Neural cell (in vitro differentiated cells): ENCODE measurements around the gene SFI1. TPM values are rescaled to one million over a fixed set of nuclear protein-coding genes. Genes with fewer than 3 reads are reported as not detected.

Source experiments
- H2AFZ ChIP-seq: fragments of 200-600, 300-800 bp; sonication (generic), shearing (Covaris generic); 2 replicates; pipeline ENCODE4 v1.6.0; 2014; ENCODE audit warnings: low read depth, mild to moderate bottlenecking, antibody characterized with exemption, low read length, moderate library complexity
- H3F3A ChIP-seq: fragments of 200-600 bp; shearing (Covaris generic); 2 replicates; pipeline ENCODE4 v1.6.1; 2016; ENCODE audit warnings: mild to moderate bottlenecking, moderate library complexity, mixed read lengths, antibody characterized with exemption, low read length; ENCODE audit not compliant: insufficient read depth, poor library complexity, severe bottlenecking
- H3K27ac ChIP-seq: fragments of 200-600, 300-800 bp; sonication (generic), shearing (Covaris generic); 2 replicates; pipeline ENCODE4 v1.5.1; 2014; ENCODE audit warnings: mild to moderate bottlenecking, low read length, moderate library complexity
- H3K27me3 ChIP-seq: fragments of 300-800, 200-600 bp; sonication (generic), shearing (Covaris generic); 2 replicates; pipeline ENCODE4 v1.6.0; 2014; ENCODE audit warnings: mild to moderate bottlenecking, low read depth, low read length, moderate library complexity; ENCODE audit not compliant: insufficient read depth
- H3K36me3 ChIP-seq: fragments of 300-800, 200-600 bp; sonication (generic), shearing (Covaris generic); 2 replicates; pipeline ENCODE4 v1.5.1; 2014; ENCODE audit warnings: mild to moderate bottlenecking, antibody characterized with exemption, low read length, moderate library complexity; ENCODE audit not compliant: insufficient read depth
- H3K4me2 ChIP-seq: fragments of 300-800, 200-600 bp; sonication (generic), shearing (Covaris generic); 2 replicates; pipeline ENCODE4 v1.6.0; 2014; ENCODE audit warnings: mild to moderate bottlenecking, low read length
- H3K4me3 ChIP-seq: fragments of 300-800, 200-600 bp; sonication (generic), shearing (Covaris generic); 2 replicates; pipeline ENCODE4 v1.5.1; 2014; ENCODE audit warnings: mild to moderate bottlenecking, low read length, moderate library complexity
- H3K79me2 ChIP-seq: fragments of 200-600 bp; shearing (Covaris generic); replicated peaks from 2 replicates; pipeline ENCODE4 v1.6.0; 2014; ENCODE audit warnings: mild to moderate bottlenecking, low read length, moderate library complexity; ENCODE audit not compliant: insufficient read depth
- H3K9ac ChIP-seq: fragments of 300-800, 200-600 bp; sonication (generic), shearing (Covaris generic); 2 replicates; pipeline ENCODE4 v1.6.1; 2016; ENCODE audit warnings: mild to moderate bottlenecking, low read length, mixed read lengths
- H3K9me2 ChIP-seq: fragments of 200-600 bp; shearing (Covaris generic); 2 replicates; pipeline ENCODE4 v1.6.1; 2016; ENCODE audit warnings: mild to moderate bottlenecking, low read length, mixed read lengths; ENCODE audit not compliant: insufficient read depth
- H3K9me3 ChIP-seq: fragments of 200-600, 300-800 bp; sonication (generic), shearing (Covaris generic); 2 replicates; pipeline ENCODE4 v1.6.1; 2016; ENCODE audit warnings: mild to moderate bottlenecking, mixed run types, low read length, moderate library complexity, mixed read lengths
- H4K20me1 ChIP-seq: fragments of 200-600 bp; shearing (Covaris generic); 2 replicates; pipeline ENCODE4 v1.6.1; 2016; ENCODE audit warnings: mild to moderate bottlenecking, mixed run types; ENCODE audit not compliant: insufficient read depth
- CTCF ChIP-seq: fragments of 450-650 bp; IDR thresholded peaks from 2 replicates; pipeline ENCODE4 v1.5.1; 2014; ENCODE audit warnings: antibody characterized with exemption, mild to moderate bottlenecking, moderate library complexity; ENCODE audit not compliant: poor library complexity, severe bottlenecking
- EP300 ChIP-seq: fragments of 450-650 bp; conservative IDR thresholded peaks from 2 replicates; pipeline ENCODE4 v1.6.1; 2014; ENCODE audit warnings: antibody characterized with exemption, mild to moderate bottlenecking, moderate library complexity; ENCODE audit not compliant: poor library complexity, severe bottlenecking
- EZH2 ChIP-seq: fragments of 200-600, 300-800 bp; shearing (Covaris generic), sonication (generic); IDR thresholded peaks from 2 replicates; pipeline ENCODE4 v1.6.1; 2014; ENCODE audit warnings: antibody characterized with exemption, low read length, borderline replicate concordance, mild to moderate bottlenecking; ENCODE audit not compliant: insufficient read depth, poor library complexity, severe bottlenecking
- MXI1 ChIP-seq: fragments of 450-650 bp; conservative IDR thresholded peaks from 2 replicates; pipeline ENCODE4 v1.6.1; 2014; ENCODE audit warnings: antibody characterized with exemption, mild to moderate bottlenecking; ENCODE audit not compliant: poor library complexity, severe bottlenecking
- POLR2AphosphoS5 ChIP-seq: IDR thresholded peaks from 2 replicates; pipeline ENCODE4 v1.6.1; 2012
- RAD21 ChIP-seq: fragments of 450-650 bp; conservative IDR thresholded peaks from 2 replicates; pipeline ENCODE4 v1.6.1; 2014; ENCODE audit warnings: antibody characterized with exemption, mild to moderate bottlenecking, moderate library complexity
- REST ChIP-seq: IDR thresholded peaks from 2 replicates; pipeline ENCODE4 v1.6.1; 2012; ENCODE audit warnings: borderline replicate concordance
- SMC3 ChIP-seq: fragments of 450-650 bp; conservative IDR thresholded peaks from 2 replicates; pipeline ENCODE4 v1.6.1; 2014; ENCODE audit warnings: antibody characterized with exemption, mild to moderate bottlenecking, moderate library complexity; ENCODE audit not compliant: poor library complexity
- TAF1 ChIP-seq: IDR thresholded peaks from 2 replicates; pipeline ENCODE4 v1.6.1; 2012; ENCODE audit warnings: low read depth
- polyA plus RNA-seq: library from polyadenylated mRNA; depleted of rRNA; stranded (reverse); fragments of >200 nt; gene quantifications from 2 replicates; pipeline ENCODE4 v1.2.3, GENCODE V29; 2014

SFI1 gene
- polyA plus RNA-seq, 1 donor from 2014 or later: 19.9 TPM

- H2AFZ ChIP-seq: peak within 1 kb of the TSS; percentile 86
- H3K9me3 ChIP-seq: no peaks in the 10 kb centered on the region
- no peaks in the 10 kb centered on the region for H3F3A ChIP-seq
- TF ChIP-seq MXI1 (peak; percentile 99), CTCF (peak; percentile 10), EP300 (peak; percentile 41), RAD21 (peak; percentile 26), POLR2AphosphoS5 (peak; percentile 95), REST (peak; percentile 69), SMC3 (peak; percentile 47), EZH2 (no peak), TAF1 (peak; percentile 19)
- peak within 1 kb of the TSS; percentile 66 for H3K27ac ChIP-seq
- peak within 1 kb of the TSS; percentile 80 for H3K9ac ChIP-seq
- peaks cover 40% of the 10 kb centered on the region for H3K79me2 ChIP-seq
- no peaks in the 10 kb centered on the region for H3K27me3 ChIP-seq
- peak within 1 kb of the TSS; percentile 96 for H3K4me2 ChIP-seq
- H4K20me1 ChIP-seq: no peaks in the 10 kb centered on the region
- no peaks in the 10 kb centered on the region for H3K9me2 ChIP-seq
- peak within 1 kb of the TSS; percentile 89 for H3K4me3 ChIP-seq
- no peaks in the 10 kb centered on the region for H3K36me3 ChIP-seq
Observed at GRCh38 chr22:31661851-31662667, 165.7 kb downstream of the SFI1 start, which contains the start of gene PISD. PISD (minus strand) TSS chr22:31662215; CDS start chr22:31662208, 7 bp downstream.

GRCh38 chr22:31662668-31663037, 166.3 kb downstream of the SFI1 start:
- Histone ChIP-seq H3F3A (no peaks in the 10 kb centered on the region), H3K9me3 (no peaks in the 10 kb centered on the region), H3K9ac (peak overlapping the region; percentile 52), H4K20me1 (no peaks in the 10 kb centered on the region), H3K27ac (no peak overlapping the region), H3K79me2 (peaks cover 38% of the 10 kb centered on the region), H2AFZ (peak overlapping the region; percentile 86), H3K4me3 (peak overlapping the region; percentile 89), H3K36me3 (no peaks in the 10 kb centered on the region), H3K4me2 (peak overlapping the region; percentile 48), H3K9me2 (no peaks in the 10 kb centered on the region), H3K27me3 (no peaks in the 10 kb centered on the region)
- TF ChIP-seq POLR2AphosphoS5: no peak
- no peak for TF ChIP-seq REST
- no peak for TF ChIP-seq MXI1
- no peak for TF ChIP-seq TAF1
- TF ChIP-seq EZH2: no peak
- TF ChIP-seq CTCF: no peak
- no peak for TF ChIP-seq SMC3
- TF ChIP-seq EP300: no peak
- no peak for TF ChIP-seq RAD21
